BJ (cell line): ENCODE data around the gene SLC16A8. TPM values are rescaled to one million over a fixed set of nuclear protein-coding genes. Genes with fewer than 3 reads are reported as not detected.

ENCODE experiments used
- CTCF ChIA-PET: fragments of 350-600 bp; formaldehyde crosslinking; extraction: SDS; loops from one replicate; lab custom pipeline; 2021; ENCODE audit warnings: antibody characterized with exemption, inconsistent platforms; lab: Yijun Ruan, JAX
- POLR2A ChIA-PET: fragments of 300-600 bp; sonication (Branson Sonifier 250); formaldehyde crosslinking; extraction: SDS; loops from one replicate; lab custom pipeline; 2021; ENCODE audit warnings: antibody characterized with exemption; lab: Charles Lee
- DNase-seq: peaks from one replicate; pipeline ENCODE4 v3.0.0-alpha.2; 2011; ENCODE audit warnings: low read depth
- H3K27me3 ChIP-seq: 2 replicates; pipeline ENCODE4 v1.6.0; 2011; ENCODE audit warnings: low read length; ENCODE audit not compliant: control insufficient read depth, insufficient read depth
- H3K36me3 ChIP-seq: 2 replicates; pipeline ENCODE4 v1.5.1; 2011; ENCODE audit warnings: low read length; ENCODE audit not compliant: control insufficient read depth, insufficient read depth
- H3K4me3 ChIP-seq: 2 replicates; pipeline ENCODE4 v1.5.1; 2011; ENCODE audit warnings: low read depth, mild to moderate bottlenecking, control low read depth, low read length
- CTCF ChIP-seq: IDR thresholded peaks from 2 replicates; pipeline ENCODE4 v1.5.1; 2011; ENCODE audit warnings: low read depth, mild to moderate bottlenecking, control low read depth, inconsistent platforms, low read length, moderate library complexity; ENCODE audit not compliant: insufficient read depth
- polyA plus RNA-seq: library from polyadenylated mRNA; depleted of rRNA; stranded (reverse); fragments of >200 nt; gene quantifications from 2 replicates; pipeline ENCODE4 v1.2.3, GENCODE V29; 2011

The SLC16A8 gene
- polyA plus RNA-seq, 1 experiment: 0.10 TPM

DNA sequence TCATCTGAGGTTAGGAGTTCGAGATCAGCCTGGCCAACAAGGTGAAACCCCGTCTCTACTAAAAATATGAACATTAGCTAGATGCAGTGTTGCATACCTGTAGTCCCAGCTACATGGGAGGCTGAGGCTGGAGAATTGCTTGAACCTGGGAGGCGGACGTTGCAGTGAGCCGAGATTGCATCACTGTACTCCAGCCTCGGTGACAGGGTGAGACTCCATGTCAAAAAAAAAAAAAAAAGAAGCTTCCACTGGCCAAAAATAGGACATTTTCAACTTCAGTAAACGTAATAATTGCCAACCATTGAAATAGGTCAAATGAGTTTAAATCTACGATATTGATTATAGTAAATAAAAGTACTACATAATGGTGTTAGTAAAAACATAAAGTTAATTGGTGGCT is 19.7 kb upstream of the SLC16A8 start:
- Histone ChIP-seq H3K4me3 (no peak overlapping the region), H3K36me3 (no peaks in the 10 kb centered on the region), H3K27me3 (no peaks in the 10 kb centered on the region)
- ChIA-PET CTCF (interaction anchor here (1.0 to 1.7 kb wide), 2 partner anchors 10 to 11 kb away, joined by 4 to 5 read pairs; no protein-coding TSS in a partner anchor), POLR2A (no interaction called here)
- no peak for DNase-seq
- TF ChIP-seq CTCF: no peak

- CTCF ChIA-PET: interaction anchor here (0.6 to 4.3 kb wide), 12 partner anchors 8 to 497 kb away, joined by 3 to 18 read pairs (median 4); no protein-coding TSS in a partner anchor
- peak; percentile 27 for DNase-seq
- Histone ChIP-seq H3K4me3 (no peak overlapping the region), H3K36me3 (no peaks in the 10 kb centered on the region), H3K27me3 (no peaks in the 10 kb centered on the region)
- POLR2A ChIA-PET: no interaction called here
- no peak for TF ChIP-seq CTCF
Measured at GRCh38 chr22:38098410-38099249, 14.6 kb upstream of the SLC16A8 start.

DNA sequence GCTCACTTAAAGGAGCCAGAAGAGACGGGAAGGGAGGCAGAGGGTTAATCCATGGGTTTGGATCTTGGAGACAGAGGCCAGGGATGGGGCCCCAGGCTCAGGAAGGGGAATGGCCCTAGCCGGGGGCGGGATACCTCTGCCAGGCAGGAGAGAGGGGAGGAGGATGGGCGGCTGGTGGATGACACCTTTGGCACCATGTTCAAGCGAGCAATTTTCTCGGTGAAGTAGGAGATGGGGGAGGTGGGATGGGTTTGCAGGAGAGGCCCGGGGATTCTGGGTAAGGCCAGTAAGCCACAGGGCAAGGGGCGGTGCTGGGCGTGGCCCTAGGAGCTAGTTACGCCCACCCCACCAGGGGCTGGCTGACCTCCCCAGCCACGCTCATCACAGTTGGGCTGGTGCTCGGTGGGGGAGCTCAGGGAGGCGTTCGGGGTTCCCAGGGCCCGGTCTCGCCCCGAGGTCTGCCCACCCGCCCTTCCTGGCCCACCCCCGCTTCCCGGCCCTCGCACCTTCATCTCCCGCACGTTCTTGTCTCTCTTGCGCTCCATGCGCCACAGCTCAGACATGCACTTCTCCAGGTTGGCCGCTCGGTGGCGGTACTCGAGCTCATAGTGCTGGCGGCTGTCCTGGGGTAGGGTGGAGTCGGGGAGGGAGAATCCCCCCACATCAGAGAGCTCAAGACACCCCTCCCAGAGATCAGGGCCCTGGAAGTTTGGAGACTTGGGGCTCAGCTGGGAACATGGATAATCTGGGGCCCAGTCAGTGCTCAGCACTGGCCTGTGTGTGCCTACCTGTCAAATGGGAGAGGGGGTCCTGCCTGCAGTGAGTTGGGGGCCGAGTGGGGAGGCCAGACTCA is 13.8 kb upstream of the SLC16A8 start:
- POLR2A ChIA-PET: no interaction called here
- no peak for DNase-seq

GRCh38 chr22:38097058-38097457 is 13.1 kb upstream of the SLC16A8 start:
- no peak for DNase-seq
- no peak for TF ChIP-seq CTCF
- Histone ChIP-seq H3K27me3 (no peaks in the 10 kb centered on the region), H3K36me3 (no peaks in the 10 kb centered on the region), H3K4me3 (no peak overlapping the region)
- ChIA-PET CTCF (interaction anchor here (1.1 kb wide), 2 partner anchors 12 to 18 kb away, joined by 3 to 6 read pairs; no protein-coding TSS in a partner anchor), POLR2A (no interaction called here)

More for the DNA sequence above, 13.8 kb upstream of the SLC16A8 start:
- TF ChIP-seq CTCF: peak; percentile 43
- H3K36me3 ChIP-seq: no peaks in the 10 kb centered on the region
- H3K4me3 ChIP-seq: no peak overlapping the region
- CTCF ChIA-PET: interaction anchor here (0.6 to 1.9 kb wide), 9 partner anchors 7 to 498 kb away, joined by 3 to 10 read pairs (median 3); no protein-coding TSS in a partner anchor
- H3K27me3 ChIP-seq: no peaks in the 10 kb centered on the region

- Histone ChIP-seq H3K4me3 (no peak overlapping the region), H3K36me3 (no peaks in the 10 kb centered on the region), H3K27me3 (peaks cover 2% of the 10 kb centered on the region; the same call in 1 of the 2 replicates)
- no peak for TF ChIP-seq CTCF
- POLR2A ChIA-PET: no interaction called here
- DNase-seq: no peak
- CTCF ChIA-PET: no interaction called here
Measured at GRCh38 chr22:38089474-38089851, 5.5 kb upstream of the SLC16A8 start.
